ENCODE measurements around the gene SLCO2A1.

The SLCO2A1 gene

DNA sequence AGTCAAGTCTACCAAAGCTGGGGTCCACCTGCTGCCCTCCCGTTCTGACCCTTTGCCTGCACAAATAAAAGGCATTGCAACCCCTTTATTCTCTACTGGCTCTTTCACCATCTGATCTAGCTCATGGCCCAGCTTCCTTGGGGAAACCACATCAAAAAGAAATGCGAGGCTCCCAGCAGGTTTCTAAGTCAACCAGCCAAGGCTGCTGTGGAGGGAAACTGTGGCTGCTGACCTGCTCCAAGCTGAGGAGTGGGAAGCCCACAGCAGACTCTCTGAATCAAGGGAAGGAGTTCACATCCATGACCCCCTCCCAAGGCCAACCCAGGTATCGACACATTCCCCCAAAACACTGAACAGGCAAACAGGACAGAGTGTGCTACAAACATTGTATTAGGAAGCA, 25.2 kb upstream of the SLCO2A1 start:
- Histone ChIP-seq H3K4me3 (ENCODE audit: insufficient read depth, low read length, poor library complexity, severe bottlenecking) (no peak overlapping the region), H2AFZ (ENCODE audit: low read depth, low read length, severe bottlenecking) (no peak overlapping the region), H3K79me2 (ENCODE audit: insufficient read depth, low read length) (no peaks in the 10 kb centered on the region), H3K4me2 (ENCODE audit: low read depth, low read length, poor library complexity, severe bottlenecking) (no peak overlapping the region), H3K27ac (ENCODE audit: low read depth, low read length) (no peak overlapping the region), H3F3A (ENCODE audit: insufficient read depth) (no peaks in the 10 kb centered on the region), H3K9me2 (replicated peaks; ENCODE audit: insufficient read depth, low read length) (no peaks in the 10 kb centered on the region), H3K27me3 (ENCODE audit: low read length) (no peaks in the 10 kb centered on the region), H3K9ac (ENCODE audit: low read length) (no peak overlapping the region), H3K9me3 (ENCODE audit: insufficient read depth, low read length) (no peaks in the 10 kb centered on the region), H4K20me1 (ENCODE audit: low read depth, low read length) (no peaks in the 10 kb centered on the region), H3K36me3 (ENCODE audit: low read length) (no peaks in the 10 kb centered on the region)
- TF ChIP-seq, protein P1, sequence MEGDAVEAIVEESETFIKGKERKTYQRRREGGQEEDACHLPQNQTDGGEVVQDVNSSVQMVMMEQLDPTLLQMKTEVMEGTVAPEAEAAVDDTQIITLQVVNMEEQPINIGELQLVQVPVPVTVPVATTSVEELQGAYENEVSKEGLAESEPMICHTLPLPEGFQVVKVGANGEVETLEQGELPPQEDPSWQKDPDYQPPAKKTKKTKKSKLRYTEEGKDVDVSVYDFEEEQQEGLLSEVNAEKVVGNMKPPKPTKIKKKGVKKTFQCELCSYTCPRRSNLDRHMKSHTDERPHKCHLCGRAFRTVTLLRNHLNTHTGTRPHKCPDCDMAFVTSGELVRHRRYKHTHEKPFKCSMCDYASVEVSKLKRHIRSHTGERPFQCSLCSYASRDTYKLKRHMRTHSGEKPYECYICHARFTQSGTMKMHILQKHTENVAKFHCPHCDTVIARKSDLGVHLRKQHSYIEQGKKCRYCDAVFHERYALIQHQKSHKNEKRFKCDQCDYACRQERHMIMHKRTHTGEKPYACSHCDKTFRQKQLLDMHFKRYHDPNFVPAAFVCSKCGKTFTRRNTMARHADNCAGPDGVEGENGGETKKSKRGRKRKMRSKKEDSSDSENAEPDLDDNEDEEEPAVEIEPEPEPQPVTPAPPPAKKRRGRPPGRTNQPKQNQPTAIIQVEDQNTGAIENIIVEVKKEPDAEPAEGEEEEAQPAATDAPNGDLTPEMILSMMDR (IDR thresholded peaks at IDR 0.05; ENCODE audit: insufficient read depth, low read length, poor library complexity, severe bottlenecking): no peak
- TF ChIP-seq EZH2phosphoT487 (conservative IDR thresholded peaks at IDR 0.05; ENCODE audit: low read length): no peak

- Histone ChIP-seq H3K9ac (ENCODE audit: low read length) (no peak overlapping the region), H4K20me1 (ENCODE audit: low read depth, low read length) (no peaks in the 10 kb centered on the region), H3K27me3 (ENCODE audit: low read length) (no peaks in the 10 kb centered on the region), H3K79me2 (ENCODE audit: insufficient read depth, low read length) (no peaks in the 10 kb centered on the region), H3F3A (ENCODE audit: insufficient read depth) (no peaks in the 10 kb centered on the region), H3K36me3 (ENCODE audit: low read length) (no peaks in the 10 kb centered on the region), H2AFZ (ENCODE audit: low read depth, low read length, severe bottlenecking) (no peak overlapping the region), H3K4me2 (ENCODE audit: low read depth, low read length, poor library complexity, severe bottlenecking) (no peak overlapping the region), H3K9me2 (replicated peaks; ENCODE audit: insufficient read depth, low read length) (no peaks in the 10 kb centered on the region), H3K4me3 (ENCODE audit: insufficient read depth, low read length, poor library complexity, severe bottlenecking) (no peak overlapping the region), H3K9me3 (ENCODE audit: insufficient read depth, low read length) (no peaks in the 10 kb centered on the region), H3K27ac (ENCODE audit: low read depth, low read length) (no peak overlapping the region)
- no peak for TF ChIP-seq EZH2phosphoT487 (conservative IDR thresholded peaks at IDR 0.05; ENCODE audit: low read length)
- TF ChIP-seq, protein P1 (IDR thresholded peaks at IDR 0.05; ENCODE audit: insufficient read depth, low read length, poor library complexity, severe bottlenecking): no peak
These were observed 24.5 kb upstream of the SLCO2A1 start for GRCh38 chr3:134054231-134054630.

DNA sequence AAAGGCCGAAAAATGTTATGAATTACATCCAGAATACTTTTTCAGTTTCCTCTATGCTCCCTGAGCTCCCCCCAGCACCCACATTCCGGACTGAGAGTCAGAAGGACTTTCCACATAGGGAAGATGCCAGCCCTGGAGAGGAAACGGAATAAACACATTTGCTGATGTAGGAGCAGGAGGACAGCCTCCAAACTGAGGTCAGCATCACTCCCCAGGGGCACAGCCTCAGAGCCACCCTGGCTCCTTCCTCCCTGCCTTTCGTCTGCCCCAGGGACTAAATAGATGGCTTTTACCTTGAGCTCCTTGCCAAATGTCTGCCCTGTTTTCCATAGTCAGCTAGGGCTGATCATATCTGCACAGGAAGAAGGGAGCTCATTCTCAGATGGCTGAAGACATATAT, 22.6 kb upstream of the SLCO2A1 start:
- Histone ChIP-seq H3K4me2 (ENCODE audit: low read depth, low read length, poor library complexity, severe bottlenecking) (no peak overlapping the region), H3K27me3 (ENCODE audit: low read length) (no peaks in the 10 kb centered on the region), H2AFZ (ENCODE audit: low read depth, low read length, severe bottlenecking) (no peak overlapping the region), H3K9me3 (ENCODE audit: insufficient read depth, low read length) (no peaks in the 10 kb centered on the region), H3K9ac (ENCODE audit: low read length) (no peak overlapping the region), H3K36me3 (ENCODE audit: low read length) (no peaks in the 10 kb centered on the region), H3K27ac (ENCODE audit: low read depth, low read length) (no peak overlapping the region), H3K4me3 (ENCODE audit: insufficient read depth, low read length, poor library complexity, severe bottlenecking) (no peak overlapping the region), H4K20me1 (ENCODE audit: low read depth, low read length) (no peaks in the 10 kb centered on the region), H3K9me2 (replicated peaks; ENCODE audit: insufficient read depth, low read length) (no peaks in the 10 kb centered on the region), H3K79me2 (ENCODE audit: insufficient read depth, low read length) (no peaks in the 10 kb centered on the region), H3F3A (ENCODE audit: insufficient read depth) (no peaks in the 10 kb centered on the region)
- TF ChIP-seq, protein P1 (IDR thresholded peaks at IDR 0.05; ENCODE audit: insufficient read depth, low read length, poor library complexity, severe bottlenecking): no peak
- TF ChIP-seq EZH2phosphoT487 (conservative IDR thresholded peaks at IDR 0.05; ENCODE audit: low read length): no peak

Measured in SU-DHL-6 (cell line).